DND-41 (cell line): Measurements from ENCODE around the gene SKAP1.

ENCODE experiments used
- ATAC-seq: fragments of 200-7000 bp; cut with Tn5 transposase; 3 replicates; pipeline ENCODE4 v1.9.1; 2021; ENCODE audit warnings: low read depth; ENCODE audit not compliant: insufficient read depth
- DNase-seq: peaks from one replicate; pipeline ENCODE4 v3.0.0-alpha.2; 2020
- H2AFZ ChIP-seq: 2 replicates; pipeline ENCODE4 v1.6.0; 2012; ENCODE audit warnings: low read depth, low read length
- H3K27ac ChIP-seq: 2 replicates; pipeline ENCODE4 v1.5.1; 2012; ENCODE audit warnings: low read length, inconsistent platforms
- H3K27me3 ChIP-seq: fragments of 200-600 bp; sonication (generic); 2 replicates; pipeline ENCODE4 v1.6.0; 2012; ENCODE audit warnings: low read length, mild to moderate bottlenecking, inconsistent platforms; ENCODE audit not compliant: insufficient read depth, poor library complexity
- H3K36me3 ChIP-seq: 2 replicates; pipeline ENCODE4 v1.5.1; 2012; ENCODE audit warnings: low read length, inconsistent platforms; ENCODE audit not compliant: insufficient read depth
- H3K4me1 ChIP-seq: 2 replicates; pipeline ENCODE4 v1.5.1; 2012; ENCODE audit warnings: mild to moderate bottlenecking, low read length; ENCODE audit not compliant: insufficient read depth
- H3K4me2 ChIP-seq: 2 replicates; pipeline ENCODE4 v1.6.0; 2012; ENCODE audit warnings: mild to moderate bottlenecking, moderate library complexity, low read length, inconsistent platforms; ENCODE audit not compliant: insufficient read depth
- H3K4me3 ChIP-seq, 2 experiments: fragments of 200-600 bp in 1 of 2; shearing (Covaris generic) in 1 of 2; 2 replicates each; pipeline ENCODE4 v1.5.1; 2012 to 2016; ENCODE audit warnings: inconsistent platforms in 2 of 2, low read length in 2 of 2, mild to moderate bottlenecking in 2 of 2, low read depth in 1 of 2, moderate library complexity in 1 of 2
- H3K79me2 ChIP-seq: 2 replicates; pipeline ENCODE4 v1.6.0; 2012; ENCODE audit warnings: low read length, inconsistent platforms; ENCODE audit not compliant: insufficient read depth
- H3K9ac ChIP-seq: 2 replicates; pipeline ENCODE4 v1.6.0; 2012; ENCODE audit warnings: low read depth, mild to moderate bottlenecking, inconsistent platforms, low read length, moderate library complexity
- H3K9me3 ChIP-seq: 2 replicates; pipeline ENCODE4 v1.5.1; 2012; ENCODE audit warnings: low read length, moderate library complexity, mild to moderate bottlenecking, inconsistent platforms; ENCODE audit not compliant: insufficient read depth, severe bottlenecking
- H4K20me1 ChIP-seq: 2 replicates; pipeline ENCODE4 v1.6.0; 2012; ENCODE audit warnings: low read length; ENCODE audit not compliant: insufficient read depth
- EZH2 ChIP-seq: IDR thresholded peaks from 3 replicates; pipeline ENCODE4 v1.6.1; 2012; ENCODE audit warnings: borderline replicate concordance, low read depth, mild to moderate bottlenecking, moderate library complexity, low read length, inconsistent platforms; ENCODE audit not compliant: severe bottlenecking
- TF ChIP-seq, protein P1 (sequence below): IDR thresholded peaks from 2 replicates; pipeline ENCODE4 v1.5.1; 2012; ENCODE audit warnings: borderline replicate concordance, low read length, moderate library complexity, mild to moderate bottlenecking; ENCODE audit not compliant: poor library complexity, severe bottlenecking; ENCODE audit errors: extremely low read depth

The SKAP1 gene

DNA sequence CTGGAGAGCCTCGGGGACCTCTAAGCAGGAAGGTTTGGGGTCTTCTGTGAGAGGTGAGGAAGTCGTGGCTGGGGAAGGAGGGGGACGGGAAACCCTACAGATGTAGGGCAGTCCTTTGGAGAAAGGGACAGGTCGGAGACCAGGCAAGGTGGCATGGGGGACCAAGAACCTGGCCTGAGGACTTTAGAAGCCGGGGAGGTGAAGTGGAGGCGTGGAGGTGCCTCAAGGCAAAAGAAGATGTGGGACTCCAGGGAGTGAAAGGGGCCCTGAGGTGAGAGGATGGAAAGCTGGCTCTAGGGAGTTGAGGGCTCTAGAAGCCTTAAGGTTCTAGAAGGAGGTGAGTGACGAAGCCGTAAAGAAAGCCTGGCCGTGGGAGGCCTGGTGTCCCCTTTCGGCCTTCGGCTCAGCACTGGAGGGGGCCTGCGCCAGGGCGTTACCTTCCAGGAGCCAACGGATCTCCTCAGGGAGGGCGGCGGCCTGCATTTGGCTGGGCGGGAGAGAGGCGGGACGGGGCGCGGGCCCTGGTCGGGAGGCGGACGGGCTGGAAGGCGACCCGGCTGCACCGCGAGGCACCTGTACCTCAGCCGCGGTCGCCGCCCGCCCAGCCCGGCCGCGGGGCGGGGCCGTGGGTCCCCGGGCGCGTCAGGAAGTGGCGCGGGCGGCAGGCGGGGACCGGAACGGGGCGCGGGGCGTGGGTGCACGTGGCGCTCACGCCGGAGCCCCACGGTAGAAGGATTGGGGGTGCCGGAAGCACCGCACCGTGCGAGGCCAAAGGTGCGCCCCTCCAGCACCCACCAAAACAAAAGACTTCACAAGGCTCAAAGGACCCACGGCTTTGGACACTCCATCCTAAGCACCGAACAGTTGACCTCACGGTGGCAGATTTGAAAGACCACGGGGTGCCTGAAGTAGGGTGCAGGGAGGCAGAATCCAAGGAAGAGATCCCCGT, at the start of gene SKAP1:
Gene SKAP1 (minus strand): TSS at position 577 of the 949 bp plus-strand sequence.
- Histone ChIP-seq H2AFZ (no peak within 1 kb of the TSS), H3K4me1 (no peaks in the 10 kb centered on the region), H3K4me2 (no peak within 1 kb of the TSS), H3K4me3 (no peak within 1 kb of the TSS), H3K9me3 (no peaks in the 10 kb centered on the region), H3K36me3 (no peaks in the 10 kb centered on the region), H3K79me2 (no peaks in the 10 kb centered on the region), H4K20me1 (peaks cover 32% of the 10 kb centered on the region), H3K9ac (no peak within 1 kb of the TSS), H3K27me3 (peaks cover 76% of the 10 kb centered on the region), H3K27ac (no peak within 1 kb of the TSS)
- TF ChIP-seq, protein P1, sequence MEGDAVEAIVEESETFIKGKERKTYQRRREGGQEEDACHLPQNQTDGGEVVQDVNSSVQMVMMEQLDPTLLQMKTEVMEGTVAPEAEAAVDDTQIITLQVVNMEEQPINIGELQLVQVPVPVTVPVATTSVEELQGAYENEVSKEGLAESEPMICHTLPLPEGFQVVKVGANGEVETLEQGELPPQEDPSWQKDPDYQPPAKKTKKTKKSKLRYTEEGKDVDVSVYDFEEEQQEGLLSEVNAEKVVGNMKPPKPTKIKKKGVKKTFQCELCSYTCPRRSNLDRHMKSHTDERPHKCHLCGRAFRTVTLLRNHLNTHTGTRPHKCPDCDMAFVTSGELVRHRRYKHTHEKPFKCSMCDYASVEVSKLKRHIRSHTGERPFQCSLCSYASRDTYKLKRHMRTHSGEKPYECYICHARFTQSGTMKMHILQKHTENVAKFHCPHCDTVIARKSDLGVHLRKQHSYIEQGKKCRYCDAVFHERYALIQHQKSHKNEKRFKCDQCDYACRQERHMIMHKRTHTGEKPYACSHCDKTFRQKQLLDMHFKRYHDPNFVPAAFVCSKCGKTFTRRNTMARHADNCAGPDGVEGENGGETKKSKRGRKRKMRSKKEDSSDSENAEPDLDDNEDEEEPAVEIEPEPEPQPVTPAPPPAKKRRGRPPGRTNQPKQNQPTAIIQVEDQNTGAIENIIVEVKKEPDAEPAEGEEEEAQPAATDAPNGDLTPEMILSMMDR = no peak
- no peak for TF ChIP-seq EZH2
- ATAC-seq (no peak), DNase-seq (no peak)

DNA sequence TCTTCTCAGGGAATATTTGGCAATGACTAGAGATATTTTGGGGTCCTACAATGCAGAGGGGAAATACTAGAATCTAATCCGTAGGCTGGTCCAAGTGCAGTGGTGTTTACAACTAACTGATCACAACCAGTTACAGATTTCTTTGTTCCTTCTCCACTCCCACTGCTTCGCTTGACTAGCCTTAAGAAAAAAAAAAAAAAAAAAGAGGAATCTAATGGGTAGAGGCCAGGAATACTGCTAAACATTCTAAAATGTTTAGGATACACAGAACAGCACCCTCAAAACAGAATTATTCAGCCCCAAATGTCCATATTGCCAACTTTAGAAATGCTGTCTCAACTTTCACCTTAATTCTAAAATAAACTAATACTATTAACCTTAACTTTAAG, 49.0 kb upstream of the SKAP1 start:
- Histone ChIP-seq H2AFZ (no peak overlapping the region), H3K36me3 (no peaks in the 10 kb centered on the region), H3K4me3 (no peak overlapping the region), H3K27ac (no peak overlapping the region), H3K79me2 (no peaks in the 10 kb centered on the region), H3K9me3 (no peaks in the 10 kb centered on the region), H3K4me1 (peaks cover 5% of the 10 kb centered on the region; the same call in 1 of the 2 replicates), H3K9ac (no peak overlapping the region), H3K27me3 (peaks cover 38% of the 10 kb centered on the region), H3K4me2 (no peak overlapping the region), H4K20me1 (0 out of 2 replicates have a peak, but pooled peaks cover 6% of the 10 kb centered on the region)
- ATAC-seq (no peak), DNase-seq (no peak)
- TF ChIP-seq, protein P1 = no peak
- no peak for TF ChIP-seq EZH2

DNA sequence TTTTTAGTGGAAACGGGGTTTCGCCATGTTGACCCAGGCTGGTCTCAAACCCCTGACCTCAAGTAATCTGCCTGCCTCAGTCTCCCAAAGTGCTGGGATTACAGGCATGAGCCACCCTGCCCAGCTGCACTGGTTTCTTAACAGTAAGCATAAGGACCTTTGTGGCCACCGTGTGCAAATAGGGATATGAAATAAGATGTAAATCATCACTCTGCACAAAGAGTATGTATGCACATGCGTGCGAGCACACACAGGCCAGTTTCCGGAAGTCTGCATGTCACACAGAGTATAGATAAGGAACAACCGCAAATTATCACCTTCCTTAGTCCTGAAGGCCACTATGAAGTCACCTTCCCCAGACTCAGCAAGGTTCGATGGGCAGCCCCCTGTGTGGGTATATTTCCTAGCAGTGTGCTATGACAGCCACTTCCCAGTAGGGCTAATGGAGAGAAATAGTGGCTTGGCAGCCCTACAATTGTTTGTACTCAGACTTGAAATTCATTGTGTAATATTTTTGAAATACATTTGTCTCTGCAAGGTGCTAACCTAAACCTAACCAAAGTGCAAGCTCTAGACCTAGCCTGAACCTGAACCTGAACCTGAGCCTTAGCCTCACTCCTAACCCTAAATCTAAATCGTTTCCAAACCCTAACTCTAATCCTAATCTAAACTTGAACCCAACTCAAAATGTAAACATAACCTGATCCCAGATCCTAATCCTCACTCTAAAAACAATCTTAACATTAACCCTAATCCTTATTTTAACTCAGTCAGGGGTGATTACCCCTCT, 48.4 kb upstream of the SKAP1 start:
- H4K20me1 ChIP-seq = 0 out of 2 replicates have a peak, but pooled peaks cover 6% of the 10 kb centered on the region
- H3K9me3 ChIP-seq = no peaks in the 10 kb centered on the region
- DNase-seq (no peak), ATAC-seq (no peak)
- no peak overlapping the region for H3K27ac ChIP-seq
- TF ChIP-seq, protein P1 = no peak
- no peak for TF ChIP-seq EZH2
- H3K27me3 ChIP-seq = peaks cover 37% of the 10 kb centered on the region
- H3K4me2 ChIP-seq = no peak overlapping the region
- H3K79me2 ChIP-seq = no peaks in the 10 kb centered on the region
- H2AFZ ChIP-seq = no peak overlapping the region
- no peaks in the 10 kb centered on the region for H3K36me3 ChIP-seq
- no peak overlapping the region for H3K9ac ChIP-seq
- no peak overlapping the region for H3K4me3 ChIP-seq
- H3K4me1 ChIP-seq = peaks cover 5% of the 10 kb centered on the region; the same call in 1 of the 2 replicates
